DMS153 (cell line): ENCODE data around the gene NXPE3.

Experiments used
- DNase-seq: peaks from one replicate; lab custom pipeline; 2025; lab: John Stamatoyannopoulos, UW

The NXPE3 gene

DNA sequence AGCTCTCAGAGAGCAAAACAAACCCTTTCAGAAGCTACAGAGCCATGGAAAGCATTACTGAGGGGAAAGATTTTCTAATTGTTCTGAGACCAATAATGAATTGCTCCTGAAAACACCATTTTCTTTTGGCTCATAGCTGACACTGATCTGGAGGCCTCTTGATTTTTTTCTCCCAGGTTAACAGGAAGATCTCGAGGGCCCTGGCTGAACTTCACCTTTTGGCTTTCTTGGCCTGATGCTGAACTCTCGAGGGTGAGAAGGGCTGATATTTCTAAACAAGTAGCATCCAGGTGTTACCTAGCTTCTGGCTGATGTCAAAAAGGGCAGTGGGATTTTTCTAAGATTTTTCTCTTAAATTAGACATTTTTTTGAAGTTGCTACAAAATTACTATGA, 50.4 kb downstream of the NXPE3 start:
- DNase-seq = no peak

DNA sequence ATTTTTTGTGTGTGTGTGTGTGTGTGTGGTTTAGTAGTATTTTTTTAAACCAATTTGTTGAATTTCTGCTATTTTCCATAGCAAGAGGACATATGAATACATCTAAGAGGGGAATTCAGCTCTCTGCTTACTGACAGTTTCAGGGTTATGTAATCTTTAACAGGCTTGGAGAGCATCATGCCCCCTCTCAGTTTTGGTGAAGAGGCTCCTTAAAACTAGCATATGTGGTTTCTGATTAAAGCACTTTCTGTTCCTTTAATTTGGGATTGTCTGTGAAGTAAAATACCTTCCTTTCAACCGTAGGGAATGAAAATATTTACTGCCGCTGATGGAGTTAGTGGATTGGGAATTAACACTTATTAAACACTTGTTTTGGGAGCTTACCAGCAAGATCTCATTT, 50.9 kb downstream of the NXPE3 start:
- no peak for DNase-seq

DNA sequence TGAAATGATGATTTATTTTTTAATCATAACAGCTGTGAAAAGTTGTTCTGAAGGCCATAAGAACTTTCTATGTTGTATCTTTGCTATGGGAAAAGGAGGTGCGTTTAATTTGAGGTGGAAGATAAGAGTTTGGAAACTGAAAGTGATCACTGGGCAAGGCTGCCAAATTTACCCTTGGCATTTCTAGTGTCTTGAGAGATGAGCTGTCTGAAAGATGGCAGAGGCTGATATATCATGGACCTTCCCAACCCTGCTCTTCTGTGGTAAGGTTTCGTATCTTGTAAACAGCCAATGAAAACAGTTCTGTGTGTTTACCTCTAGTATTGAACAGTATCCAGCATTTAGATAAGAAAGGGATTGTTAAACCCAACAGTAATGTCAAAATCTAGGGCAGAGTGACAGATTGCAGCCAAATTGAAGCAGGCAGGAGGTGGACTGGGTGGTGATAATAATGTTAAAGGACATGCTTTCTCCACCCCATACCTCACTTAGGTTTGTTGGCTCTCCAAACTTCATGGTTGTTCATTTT, 54.5 kb downstream of the NXPE3 start:
- DNase-seq = no peak

DNA sequence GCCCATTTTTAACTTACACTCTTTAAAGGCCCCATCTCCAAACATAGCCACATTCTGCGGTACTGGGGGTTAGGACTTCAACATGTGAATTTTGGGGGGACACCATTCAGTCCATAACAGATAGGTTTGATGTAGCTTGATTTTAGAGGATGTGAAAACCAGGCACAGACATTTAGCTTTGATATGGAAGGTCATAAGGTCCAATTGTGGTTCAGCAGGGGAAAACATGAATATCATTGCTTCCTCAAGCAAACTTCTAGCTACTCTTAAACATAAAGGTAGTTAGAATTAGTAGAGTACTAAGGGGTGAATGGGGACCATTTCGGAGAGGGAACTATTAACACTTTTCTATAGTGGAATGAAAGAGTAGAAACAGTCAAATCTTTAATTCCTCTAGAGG, 56.7 kb downstream of the NXPE3 start:
- no peak for DNase-seq

DNA sequence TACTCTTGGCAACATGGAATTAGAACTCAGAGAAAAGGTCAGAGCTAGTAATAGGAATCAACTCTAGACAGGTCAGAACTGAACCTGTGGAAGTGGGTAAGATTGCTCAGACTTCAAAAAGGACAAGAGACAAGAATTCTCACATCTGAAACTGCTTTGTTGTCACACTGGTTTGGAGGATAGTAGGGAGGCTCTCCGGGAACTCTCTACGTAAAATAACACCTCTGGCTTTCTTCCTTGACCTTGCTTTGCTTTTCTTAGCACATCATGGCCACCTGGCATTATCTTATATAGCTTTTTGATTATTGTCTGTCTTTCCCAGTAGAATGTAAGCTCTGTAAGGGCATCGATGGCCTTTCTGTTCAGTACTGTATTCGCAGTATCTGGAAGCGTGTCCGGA, 57.1 kb downstream of the NXPE3 start:
- no peak for DNase-seq

DNA sequence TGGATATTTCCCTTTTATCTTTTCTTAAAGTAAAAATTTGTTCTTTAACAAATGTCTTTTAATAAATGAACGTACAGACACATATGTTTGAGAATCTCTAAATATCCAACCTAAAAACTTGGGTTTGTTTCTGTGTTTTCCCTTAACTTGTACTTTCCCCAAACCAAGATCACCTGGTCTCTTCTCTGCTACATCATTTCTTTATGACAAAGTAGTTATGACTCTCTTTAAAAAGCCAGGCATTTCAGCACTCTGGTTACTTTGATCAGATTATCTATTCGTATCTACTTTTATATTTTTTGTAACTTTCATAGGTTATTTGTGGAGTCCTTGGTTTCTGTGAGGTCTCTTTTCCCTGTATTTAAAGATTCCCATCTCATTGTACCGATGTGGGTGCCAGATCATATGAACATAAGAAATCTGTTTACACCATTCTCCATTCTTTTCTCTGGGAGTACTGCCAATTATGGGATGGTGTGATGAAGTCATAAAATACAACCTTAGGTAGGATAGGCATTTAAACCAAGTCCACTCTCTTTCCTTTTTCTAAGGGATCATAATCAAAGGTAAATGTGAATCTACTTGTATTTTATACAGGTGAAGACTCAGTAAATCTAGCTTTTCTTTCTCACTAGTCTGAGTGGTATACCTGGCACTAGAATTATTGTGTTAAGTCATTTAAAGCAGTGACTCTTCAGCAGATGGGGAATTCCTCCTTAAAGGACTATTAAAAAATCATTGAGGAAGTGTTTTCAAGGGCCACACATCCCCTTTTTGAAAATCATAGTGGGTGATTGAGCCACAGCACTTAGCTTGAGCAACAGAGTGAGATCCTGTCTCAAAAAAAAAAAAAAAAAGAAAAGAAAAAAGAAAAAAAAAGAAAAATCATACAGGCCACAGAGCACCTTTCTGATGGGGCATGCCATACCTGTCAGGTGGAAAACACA, 57.9 kb downstream of the NXPE3 start:
- DNase-seq = peak; percentile 15

DNA sequence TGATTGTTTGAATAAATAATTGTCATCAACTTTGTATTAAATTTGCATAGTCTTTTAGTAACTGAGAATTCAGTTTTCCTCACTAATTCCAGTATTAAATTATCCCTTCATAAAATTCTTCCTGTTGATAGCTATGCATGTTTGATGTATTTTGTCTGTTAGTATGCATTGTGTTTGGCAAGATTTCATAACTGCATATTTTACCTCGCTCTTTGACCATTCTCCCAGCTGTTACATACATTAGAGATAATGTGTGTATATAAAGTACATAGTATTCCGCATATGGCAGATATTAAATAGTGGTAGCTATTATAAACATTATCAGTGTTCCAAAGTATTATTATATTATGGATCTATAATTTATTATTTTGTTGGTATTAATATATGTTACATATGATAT, 59.7 kb downstream of the NXPE3 start:
- DNase-seq = no peak

DNA sequence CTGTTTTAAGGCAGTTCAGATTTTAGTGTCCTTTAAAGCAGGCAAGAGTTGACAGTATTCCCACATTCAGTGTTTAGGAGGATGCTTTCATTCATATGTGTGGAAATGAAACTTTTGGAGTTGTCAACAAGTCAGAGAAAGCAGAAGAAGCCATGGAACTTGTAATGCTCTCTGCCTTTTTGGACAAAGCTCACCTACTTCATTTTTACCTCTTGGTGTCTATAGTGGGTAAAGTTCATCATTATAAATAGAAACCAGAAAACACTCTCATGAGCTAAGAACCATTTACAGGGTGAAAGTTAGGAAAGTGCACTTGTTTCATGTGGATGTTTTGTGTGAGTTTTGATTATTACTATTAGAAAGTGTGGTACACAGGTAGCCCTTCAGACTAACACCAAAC, 61.1 kb downstream of the NXPE3 start:
- DNase-seq = no peak

DNA sequence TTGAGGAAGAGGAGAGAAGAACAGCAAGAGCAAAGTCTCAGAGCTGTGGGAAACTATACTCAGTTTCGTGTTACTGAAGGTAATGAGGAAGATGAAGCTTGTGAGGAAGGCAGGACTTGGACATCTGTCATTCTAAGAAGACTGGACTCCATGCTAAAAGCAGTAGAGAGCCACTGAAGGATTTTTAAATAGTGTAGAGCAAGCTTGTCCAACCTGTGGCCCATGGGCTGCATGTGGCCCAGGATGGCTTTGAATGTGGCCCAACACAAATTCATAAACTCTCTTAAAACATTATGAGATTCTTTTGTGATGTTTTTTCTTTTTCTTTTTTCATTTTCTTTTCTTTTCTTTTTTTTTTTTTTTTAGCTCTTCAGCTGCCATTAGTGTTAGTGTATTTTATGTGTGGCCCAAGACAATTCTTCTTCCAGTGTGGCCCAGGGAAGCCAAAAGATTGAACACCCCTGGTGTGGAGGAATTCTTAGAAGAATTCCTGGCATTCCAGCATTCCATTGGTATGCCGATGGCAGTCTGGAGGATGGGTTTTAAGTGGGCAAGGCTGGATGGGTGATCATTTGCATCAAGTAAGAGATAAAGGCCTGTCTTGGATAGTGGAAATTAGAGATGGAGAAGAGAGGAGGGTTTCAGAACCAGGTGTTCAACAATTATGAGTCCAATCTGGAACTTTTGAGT, 63.4 kb downstream of the NXPE3 start:
- no peak for DNase-seq

DNA sequence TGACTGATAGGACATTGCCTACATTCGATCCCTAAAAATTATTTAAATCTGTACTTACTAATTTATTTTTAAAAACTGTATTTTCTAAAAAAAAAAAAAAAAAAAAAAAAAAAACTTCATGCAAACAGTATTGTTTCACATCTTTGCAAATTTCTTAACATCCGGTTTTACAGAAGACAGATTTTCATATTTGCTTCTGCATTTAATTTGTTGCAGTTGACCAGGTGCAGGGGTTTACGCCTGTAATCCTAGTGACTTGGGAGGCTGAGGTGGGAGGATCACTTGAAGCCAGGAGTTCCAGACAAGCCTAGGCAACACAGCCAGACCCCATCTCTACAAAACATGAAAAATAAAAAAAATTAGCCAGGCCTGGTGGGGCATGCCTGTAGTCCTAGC, 63.9 kb downstream of the NXPE3 start:
- no peak for DNase-seq

DNA sequence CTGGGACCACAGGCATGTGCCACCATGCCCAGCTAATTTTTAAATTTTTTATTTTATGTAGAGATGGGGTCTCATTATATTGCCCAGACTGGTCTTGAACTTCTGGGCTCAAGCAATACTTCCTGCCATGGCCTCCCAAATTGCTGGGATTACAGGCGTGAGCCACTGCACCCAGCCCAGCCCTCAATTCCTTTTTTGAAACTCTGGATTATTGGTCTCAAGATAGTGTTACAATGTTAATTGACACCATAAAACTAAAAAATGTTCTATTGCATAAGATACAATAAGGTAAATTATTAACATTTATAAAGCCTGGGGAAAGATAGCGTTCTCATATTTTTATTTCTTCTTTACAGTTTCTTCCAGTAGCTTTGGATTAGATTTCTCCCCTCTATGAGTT, 66.4 kb downstream of the NXPE3 start:
- DNase-seq = no peak

DNA sequence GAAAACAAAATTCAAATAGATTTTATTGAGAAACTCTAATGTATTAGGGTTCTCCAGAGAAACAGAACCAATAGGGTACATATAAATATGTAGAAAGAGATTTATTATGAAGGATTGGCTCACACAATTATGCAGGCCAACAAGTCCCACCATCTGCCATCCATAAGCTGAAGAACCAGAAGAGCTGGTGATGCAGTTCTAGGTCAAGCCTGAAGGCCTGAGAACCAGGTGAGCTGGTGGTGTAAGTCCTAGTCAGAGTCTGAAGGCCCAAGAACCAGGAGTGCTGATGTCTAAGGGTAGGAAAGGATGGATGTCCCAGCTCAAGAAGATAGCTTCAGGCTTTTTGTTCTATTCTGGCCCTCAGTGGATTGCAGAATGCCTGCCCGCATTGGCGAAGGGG, 67.7 kb downstream of the NXPE3 start:
- DNase-seq = no peak

DNA sequence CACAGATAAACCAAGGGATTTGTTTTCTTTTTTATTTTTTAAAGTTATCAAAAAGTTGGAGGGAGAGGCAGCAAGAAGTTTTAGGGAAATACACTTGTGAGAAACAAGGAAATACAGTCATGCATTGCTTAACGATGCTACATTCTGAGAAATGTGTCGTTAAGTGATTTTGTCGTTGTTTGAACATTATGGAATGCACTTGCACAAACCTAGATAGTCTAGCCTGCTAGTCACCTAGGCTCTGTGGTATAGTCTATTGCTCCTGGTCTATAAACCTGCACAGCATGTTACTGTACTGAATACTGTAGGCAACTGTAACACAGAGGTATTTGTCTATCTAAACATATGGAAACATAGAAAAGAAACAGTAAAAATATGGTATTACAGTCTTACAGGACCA, 68.3 kb downstream of the NXPE3 start:
- no peak for DNase-seq

DNA sequence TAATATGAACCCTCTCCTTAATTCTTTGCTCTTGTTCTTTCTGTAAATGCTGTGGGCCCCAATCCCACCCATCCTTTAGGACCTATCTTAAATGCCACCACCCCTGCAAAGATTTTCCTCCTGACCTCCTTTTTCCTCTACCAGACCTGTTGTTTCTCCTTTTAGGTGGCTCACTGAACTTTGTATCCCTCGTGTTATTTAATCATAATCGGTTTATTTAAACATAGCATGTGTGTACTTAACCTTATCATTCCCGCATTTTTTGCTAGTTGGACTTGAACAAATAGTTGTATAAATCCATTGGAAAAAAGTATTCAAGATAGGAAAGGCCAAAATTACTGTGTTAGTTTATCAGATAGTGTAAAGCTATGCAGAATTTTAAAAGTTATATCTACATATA, 69.3 kb downstream of the NXPE3 start:
- no peak for DNase-seq

DNA sequence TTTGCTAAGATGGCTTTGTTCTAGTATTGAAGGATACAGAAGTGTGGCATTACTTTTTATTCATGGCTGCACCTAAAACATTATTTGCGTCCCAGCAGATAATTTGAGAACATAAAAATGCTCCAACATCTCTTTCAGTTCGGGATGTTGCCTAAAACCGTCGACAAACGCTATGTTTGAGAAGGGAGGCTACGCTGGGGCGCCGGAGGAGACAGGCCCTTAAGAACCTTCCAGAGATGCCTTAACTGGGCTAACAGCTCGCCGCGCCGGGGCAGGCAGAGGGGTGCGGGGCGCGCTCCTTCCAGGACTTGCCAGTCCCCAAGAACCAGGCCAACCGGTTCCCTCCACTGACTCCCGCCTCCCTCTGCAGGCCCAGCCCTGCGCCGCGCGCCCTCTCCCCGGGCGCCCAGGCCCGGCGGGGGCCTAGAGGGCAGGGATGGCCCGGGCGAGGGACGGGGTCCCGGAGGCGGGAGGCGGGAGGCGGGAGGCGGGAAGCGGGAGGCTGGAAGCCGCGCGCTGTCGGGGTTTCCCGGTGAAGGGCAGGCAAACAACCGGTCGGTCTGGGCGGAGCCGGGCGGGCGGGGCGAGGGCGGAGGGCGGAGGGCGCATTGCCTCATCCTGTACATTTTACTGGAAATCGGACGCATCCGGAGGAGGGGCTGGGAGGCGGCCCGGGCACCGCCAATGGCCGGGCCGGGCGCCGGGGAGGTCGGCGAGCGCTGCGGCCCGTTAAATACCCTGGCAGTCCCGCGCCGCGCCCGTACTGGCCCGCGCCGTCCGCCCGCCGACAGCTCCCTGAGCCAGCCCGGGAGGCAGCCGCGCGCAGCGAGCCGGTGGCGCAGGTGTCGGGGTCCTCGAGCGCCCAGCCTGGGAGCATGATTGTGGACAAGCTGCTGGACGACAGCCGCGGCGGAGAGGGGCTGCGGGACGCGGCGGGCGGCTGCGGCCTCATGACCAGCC, 70.0 kb downstream of the NXPE3 start, which contains the start of gene NFKBIZ:
TSS of gene NFKBIZ (plus strand) at position 761 of the 960 bp plus-strand sequence. CDS start at position 876, 115 bp downstream.
- DNase-seq = peak; percentile 79

DNA sequence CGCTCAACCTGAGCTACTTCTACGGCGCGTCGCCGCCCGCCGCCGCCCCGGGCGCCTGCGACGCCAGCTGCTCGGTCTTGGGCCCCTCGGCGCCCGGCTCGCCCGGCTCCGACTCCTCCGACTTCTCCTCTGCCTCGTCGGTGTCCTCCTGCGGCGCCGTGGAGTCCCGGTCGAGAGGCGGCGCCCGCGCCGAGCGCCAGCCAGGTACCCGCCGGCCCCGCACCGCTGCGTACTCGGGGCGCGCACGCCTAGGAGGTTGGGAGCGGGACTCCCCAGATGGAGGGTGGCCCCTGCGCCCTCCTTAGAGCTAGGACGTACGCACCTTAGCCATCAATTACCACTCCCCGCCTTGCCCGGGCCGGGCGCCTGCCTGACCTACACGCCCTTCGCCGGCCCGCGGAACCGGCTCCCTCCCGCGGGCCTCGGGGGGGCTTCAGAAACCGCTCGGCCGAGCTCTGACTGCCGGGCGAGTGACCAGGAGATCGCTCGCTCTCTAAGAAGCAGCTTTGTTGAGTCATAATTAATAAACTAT, 70.8 kb downstream of the NXPE3 start:
- DNase-seq = no peak

DNA sequence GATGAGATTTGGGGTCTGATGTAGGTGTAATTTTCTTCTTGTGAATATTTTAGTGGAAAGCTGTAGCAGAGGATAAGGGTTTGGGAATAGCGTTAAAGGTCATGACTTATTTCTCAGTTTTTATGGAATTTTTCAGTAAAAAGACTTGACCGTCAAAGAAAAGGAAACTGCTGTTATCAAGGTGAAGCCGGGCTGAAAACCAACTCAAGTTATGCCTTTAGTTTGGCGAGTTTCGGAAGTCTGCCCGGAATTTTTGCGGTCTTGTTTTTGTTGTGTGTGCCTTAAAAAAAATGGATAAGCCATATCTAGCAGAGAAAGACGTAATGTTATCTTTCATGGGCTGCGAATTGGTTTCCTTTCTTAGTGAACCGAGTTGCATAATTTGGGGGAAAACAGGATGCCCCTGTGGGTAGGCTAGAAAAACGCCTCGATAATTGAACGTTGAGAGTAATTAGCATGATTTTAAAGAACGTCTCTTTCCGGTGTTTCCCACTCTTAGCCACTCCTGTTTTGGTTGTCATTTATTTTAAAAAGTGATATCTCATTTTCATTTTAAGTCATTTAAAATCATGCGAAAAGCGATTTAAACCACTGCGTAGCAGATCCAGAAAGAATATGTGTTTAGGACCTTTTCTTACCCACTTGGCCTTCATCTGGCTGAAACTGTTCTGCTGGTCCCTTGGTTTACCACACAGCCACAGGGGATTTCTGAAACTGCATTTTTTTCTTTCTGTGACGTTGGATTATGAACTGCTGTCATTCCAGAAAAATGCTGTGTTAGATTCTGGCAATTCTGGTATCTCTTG, 71.4 kb downstream of the NXPE3 start:
- no peak for DNase-seq

DNA sequence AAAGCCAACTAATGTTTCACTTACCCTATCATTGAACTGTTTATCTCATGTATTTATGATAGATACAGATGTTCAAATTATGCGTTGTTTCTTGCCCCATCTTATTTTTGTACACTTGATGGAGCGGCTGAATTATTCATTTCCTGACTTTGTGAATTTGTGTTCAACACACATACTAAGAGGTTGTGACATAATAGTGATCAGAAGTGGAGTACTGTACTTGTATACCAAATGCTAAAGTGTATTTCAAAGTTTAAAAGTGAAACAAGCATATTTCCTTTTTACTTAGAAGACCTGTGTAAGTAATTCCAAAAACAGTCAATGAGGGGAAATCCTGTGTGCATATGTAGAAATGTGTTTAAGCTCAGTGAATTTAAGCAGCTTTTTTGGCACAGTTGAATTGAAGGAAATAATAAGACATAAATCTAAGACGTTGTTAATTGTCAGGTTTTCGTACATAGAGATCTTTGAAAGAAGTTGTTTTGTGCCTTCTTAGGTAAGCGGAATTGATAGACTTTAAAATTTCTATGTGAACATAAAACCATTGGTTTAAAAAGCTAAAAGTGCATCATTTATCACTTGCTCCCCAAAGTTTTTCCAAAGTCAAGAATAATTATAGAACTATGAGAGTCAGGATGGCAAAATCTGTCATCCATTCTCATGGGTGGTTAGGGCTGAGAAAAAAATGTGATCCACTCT, 72.2 kb downstream of the NXPE3 start:
- DNase-seq = no peak

DNA sequence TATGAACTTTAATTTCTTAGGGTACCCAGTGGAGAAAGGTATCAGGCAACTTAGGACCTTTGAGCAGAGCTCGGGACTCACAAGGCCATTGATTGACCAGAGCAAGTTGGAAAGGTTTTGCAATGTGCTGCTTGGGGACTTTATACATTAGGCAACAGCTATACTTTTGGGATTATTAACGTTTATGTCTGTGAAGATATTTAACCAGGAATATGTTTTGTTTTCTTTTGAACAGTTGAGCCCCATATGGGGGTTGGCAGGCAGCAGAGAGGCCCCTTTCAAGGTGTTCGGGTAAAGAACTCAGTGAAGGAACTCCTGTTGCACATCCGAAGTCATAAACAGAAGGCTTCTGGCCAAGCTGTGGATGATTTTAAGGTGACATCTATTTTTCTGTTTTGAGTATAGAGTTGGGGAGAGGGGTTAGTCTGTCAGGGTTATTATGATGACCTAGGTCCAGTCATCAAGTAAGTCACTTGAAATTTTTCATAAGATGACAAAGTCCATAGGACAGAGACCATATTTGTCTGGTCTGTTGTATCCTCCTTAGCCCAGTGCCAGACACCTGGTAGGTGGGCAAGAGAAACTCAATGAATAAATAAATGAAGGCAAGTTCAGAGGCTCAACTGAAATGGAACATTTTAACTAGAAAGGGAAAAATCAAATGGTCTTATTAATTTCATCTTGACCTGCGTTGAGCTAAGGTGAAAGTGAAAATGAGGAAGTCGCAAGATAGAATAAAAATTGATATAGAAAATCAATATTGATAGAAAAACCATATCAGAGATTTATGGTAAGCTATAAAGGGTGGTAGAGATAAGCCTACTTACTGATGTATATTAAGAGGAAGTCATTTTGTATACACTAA, 73.1 kb downstream of the NXPE3 start:
- no peak for DNase-seq
